ENCODE data around the gene STMN3. TPM values are rescaled to one million over a fixed set of nuclear protein-coding genes. Genes with fewer than 3 reads are reported as not detected.

Gene STMN3
- total and polyA plus RNA-seq, 2 of the 8 experiments (the other 6 are each of a cell fraction or from before 2014, with no cell fraction given), result 51.5 to 63.1 TPM

DNA sequence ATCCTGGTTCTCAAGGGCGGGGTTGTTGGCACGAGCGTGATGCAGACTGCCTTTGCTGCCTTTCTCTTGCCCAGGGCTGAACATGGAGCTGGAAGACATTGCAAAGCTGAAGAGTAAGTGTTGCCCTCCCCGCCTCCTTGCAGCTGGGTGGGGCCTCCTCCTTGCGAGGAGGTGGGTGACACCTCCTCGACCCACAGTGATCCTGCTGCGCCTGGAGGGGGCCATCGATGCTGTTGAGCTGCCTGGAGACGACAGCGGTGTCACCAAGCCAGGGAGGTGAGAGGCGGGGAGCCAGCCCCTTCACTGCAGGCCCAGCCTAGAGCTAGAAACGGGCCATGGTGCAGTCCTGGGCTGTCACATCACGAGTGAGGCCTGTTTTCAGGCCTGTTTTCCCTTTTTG, 24.8 kb upstream of the STMN3 start:
- Histone ChIP-seq H3K4me2 (ENCODE audit: insufficient read depth in 1 of 2, low read depth in 2 of 2, low read length in 2 of 2) (no peak overlapping the region), H3K18ac (ENCODE audit: extremely low read depth, low read length) (no peak overlapping the region), H3K4me3 (ENCODE audit: extremely low read depth in 1 of 4, insufficient read depth in 2 of 4, low read depth in 3 of 4, low read length in 4 of 4) (no peak overlapping the region), H4K5ac (ENCODE audit: insufficient read length, low read depth, low read length) (no peak overlapping the region), H3K4me1 (replicated peaks in 1 of 4; ENCODE audit: control insufficient read depth in 3 of 4, insufficient read depth in 4 of 4, low read length in 3 of 4) (no peaks in the 10 kb centered on the region), H3K4ac (replicated peaks; ENCODE audit: insufficient read length, low read depth, low read length) (no peak overlapping the region), H3K9me3 (ENCODE audit: insufficient read depth in 2 of 2, low read depth in 1 of 2, low read length in 1 of 2) (no peaks in the 10 kb centered on the region), H3K27ac (ENCODE audit: low read depth, low read length) (no peak overlapping the region), H4K8ac (ENCODE audit: extremely low read depth, insufficient read depth, low read length) (no peak overlapping the region), H3K79me2 (ENCODE audit: control insufficient read depth in 1 of 2, insufficient read depth in 2 of 2, low read length in 2 of 2) (no peaks in the 10 kb centered on the region), H3K9ac (replicated peaks in 1 of 4; ENCODE audit: extremely low read depth in 1 of 4, low read depth in 3 of 4, low read length in 3 of 4) (no peak overlapping the region), H2AFZ (ENCODE audit: low read length) (no peak overlapping the region), H3K79me1 (ENCODE audit: low read depth, low read length) (no peaks in the 10 kb centered on the region), H3K36me3 (ENCODE audit: control insufficient read depth in 2 of 4, insufficient read depth in 4 of 4, low read length in 3 of 4) (peaks cover 2 to 10% (median 5%) of the 10 kb centered on the region in 4 experiments; a peak in 4 of 8 replicates), H2BK20ac (ENCODE audit: low read length) (no peak overlapping the region), H3K14ac (ENCODE audit: insufficient read length) (no peak overlapping the region), H3K23me2 (ENCODE audit: low read depth, low read length) (no peaks in the 10 kb centered on the region; the same call in 1 of the 2 replicates), H2BK12ac (ENCODE audit: low read depth, low read length) (no peak overlapping the region), H3K56ac (replicated peaks; ENCODE audit: insufficient read length, low read depth, low read length) (no peak overlapping the region), H2AK5ac (ENCODE audit: low read depth, low read length) (no peak overlapping the region), H2BK5ac (ENCODE audit: low read depth, low read length) (no peak overlapping the region; the same call in 1 of the 2 replicates), H2BK120ac (replicated peaks; ENCODE audit: low read depth, low read length) (no peak overlapping the region), H4K91ac (replicated peaks; ENCODE audit: insufficient read length, low read length) (no peak overlapping the region), H4K20me1 (replicated peaks in 1 of 2; ENCODE audit: control insufficient read depth in 1 of 2, insufficient read depth in 2 of 2, low read length in 2 of 2) (peaks cover 0 to 7% of the 10 kb centered on the region in 2 experiments), H3K27me3 (replicated peaks in 1 of 4; ENCODE audit: control insufficient read depth in 3 of 4, extremely low read depth in 1 of 4, insufficient read depth in 3 of 4, low read length in 3 of 4) (no peaks in the 10 kb centered on the region), H3K23ac (ENCODE audit: insufficient read length) (no peak overlapping the region), H2BK15ac (ENCODE audit: low read length) (no peak overlapping the region)
- CTCF ChIA-PET (ENCODE audit: partially characterized antibody), result interaction anchor here (0.7 kb wide), 1 partner anchor 16 kb away, joined by 3 read pairs; no protein-coding TSS in a partner anchor
- no peak for DNase-seq (ENCODE audit: low read depth in 1 of 2, low spot score in 2 of 2)
- POLR2A ChIA-PET (ENCODE audit: partially characterized antibody), result interaction anchor here (1.0 to 1.1 kb wide), 2 partner anchors 10 to 20 kb away, joined by 3 to 5 read pairs; no protein-coding TSS in a partner anchor
- no peak for FAIRE-seq
- WGBS, 2 experiments (ENCODE audit: extremely low coverage in 1 of 2, insufficient coverage in 1 of 2, insufficient read length in 1 of 2, insufficient replicate concordance in 2 of 2, low coverage in 1 of 2, low lambda C conversion rate in 2 of 2, missing lambda C conversion rate in 1 of 2), result 82% methylated on average over 12 of the region's 13 CpGs; no CpG with 5 or more reads in 1 of the 2 experiments
- TF ChIP-seq, protein P1, sequence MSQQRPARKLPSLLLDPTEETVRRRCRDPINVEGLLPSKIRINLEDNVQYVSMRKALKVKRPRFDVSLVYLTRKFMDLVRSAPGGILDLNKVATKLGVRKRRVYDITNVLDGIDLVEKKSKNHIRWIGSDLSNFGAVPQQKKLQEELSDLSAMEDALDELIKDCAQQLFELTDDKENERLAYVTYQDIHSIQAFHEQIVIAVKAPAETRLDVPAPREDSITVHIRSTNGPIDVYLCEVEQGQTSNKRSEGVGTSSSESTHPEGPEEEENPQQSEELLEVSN (IDR thresholded peaks at IDR 0.05), result no peak
- TF ChIP-seq ZNF274 (IDR thresholded peaks at IDR 0.05; ENCODE audit: borderline replicate concordance, extremely low read depth, low read length) (no peak), SIX5 (IDR thresholded peaks at IDR 0.05; ENCODE audit: low read depth, low read length) (no peak), RBBP5 (IDR thresholded peaks at IDR 0.05; ENCODE audit: borderline replicate concordance, low read depth, low read length) (no peak), NANOG (IDR thresholded peaks at IDR 0.05; ENCODE audit: insufficient read depth, low read depth, low read length, poor library complexity, severe bottlenecking) (no peak), GABPA (IDR thresholded peaks at IDR 0.05; ENCODE audit: borderline replicate concordance, insufficient read depth, low read length) (no peak), NRF1 (IDR thresholded peaks at IDR 0.05; ENCODE audit: low read depth, low read length) (no peak), RNF2 (IDR thresholded peaks at IDR 0.05; ENCODE audit: borderline replicate concordance, low read depth, low read length, missing control alignments, poor library complexity, severe bottlenecking) (no peak), POLR2AphosphoS5 (IDR thresholded peaks at IDR 0.05; ENCODE audit: low read depth, low read length) (no peak), BCL11A (IDR thresholded peaks at IDR 0.05; ENCODE audit: low read depth in 2 of 2, low read length in 2 of 2) (no peak), JUN (IDR thresholded peaks at IDR 0.05; ENCODE audit: low read depth, low read length) (no peak), GTF2F1 (IDR thresholded peaks at IDR 0.05; ENCODE audit: borderline replicate concordance, low read depth, low read length) (no peak), CTBP2 (IDR thresholded peaks at IDR 0.05; ENCODE audit: borderline replicate concordance, insufficient read depth, insufficient read length, low read length) (no peak)

All from H1 (cell line).